ENCODE results near the gene ASIC4. TPM values are rescaled to one million over a fixed set of nuclear protein-coding genes. Genes with fewer than 3 reads are reported as not detected.

The ASIC4 gene
- total RNA-seq, 1 experiment from 2014 or later, result not detected

DNA sequence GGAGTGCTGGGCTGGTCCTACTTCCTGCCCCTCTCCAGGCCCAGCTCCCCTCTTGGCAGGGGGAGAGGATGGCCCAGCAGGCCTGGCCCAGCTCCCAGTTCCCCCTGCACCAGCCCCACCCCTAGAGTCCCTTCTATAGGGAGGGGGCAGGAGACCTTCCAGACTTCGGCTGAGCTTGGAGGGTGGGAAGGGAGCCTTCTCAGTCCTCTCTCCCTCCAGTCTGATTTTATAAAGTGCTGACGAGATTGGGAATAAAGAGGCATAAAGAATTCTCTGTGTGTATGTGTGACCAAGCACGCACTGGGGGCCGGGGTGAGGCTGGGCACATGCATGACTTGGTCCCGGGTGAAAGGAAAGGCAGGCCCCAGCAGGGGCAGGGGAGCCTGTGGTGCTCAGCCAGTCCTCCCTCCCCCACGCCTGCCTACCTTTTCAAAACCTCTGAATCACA, 24.2 kb downstream of the ASIC4 start:
- no peaks in the 10 kb centered on the region for H3K9me3 Mint-ChIP-seq (ENCODE audit: unreplicated experiment)
- TF ChIP-seq, protein P1, sequence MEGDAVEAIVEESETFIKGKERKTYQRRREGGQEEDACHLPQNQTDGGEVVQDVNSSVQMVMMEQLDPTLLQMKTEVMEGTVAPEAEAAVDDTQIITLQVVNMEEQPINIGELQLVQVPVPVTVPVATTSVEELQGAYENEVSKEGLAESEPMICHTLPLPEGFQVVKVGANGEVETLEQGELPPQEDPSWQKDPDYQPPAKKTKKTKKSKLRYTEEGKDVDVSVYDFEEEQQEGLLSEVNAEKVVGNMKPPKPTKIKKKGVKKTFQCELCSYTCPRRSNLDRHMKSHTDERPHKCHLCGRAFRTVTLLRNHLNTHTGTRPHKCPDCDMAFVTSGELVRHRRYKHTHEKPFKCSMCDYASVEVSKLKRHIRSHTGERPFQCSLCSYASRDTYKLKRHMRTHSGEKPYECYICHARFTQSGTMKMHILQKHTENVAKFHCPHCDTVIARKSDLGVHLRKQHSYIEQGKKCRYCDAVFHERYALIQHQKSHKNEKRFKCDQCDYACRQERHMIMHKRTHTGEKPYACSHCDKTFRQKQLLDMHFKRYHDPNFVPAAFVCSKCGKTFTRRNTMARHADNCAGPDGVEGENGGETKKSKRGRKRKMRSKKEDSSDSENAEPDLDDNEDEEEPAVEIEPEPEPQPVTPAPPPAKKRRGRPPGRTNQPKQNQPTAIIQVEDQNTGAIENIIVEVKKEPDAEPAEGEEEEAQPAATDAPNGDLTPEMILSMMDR (IDR thresholded peaks at IDR 0.05; ENCODE audit: unreplicated experiment), result no peak
- DNase-seq (ENCODE audit: unreplicated experiment), result no peak
- intact Hi-C loops (cut with micrococcal nuclease), result no loop called here
- H3K4me3 Mint-ChIP-seq (ENCODE audit: unreplicated experiment), result no peak overlapping the region
- ChIA-PET POLR2A (interaction anchor here (0.6 to 1.2 kb wide), 2 partner anchors 59 to 151 kb away, joined by 3 to 4 read pairs; partner anchors contain the start of gene STK11IP), CTCF (interaction anchor here (1.0 to 4.9 kb wide), 4 partner anchors 8 to 190 kb away, joined by 3 to 39 read pairs (median 6); no protein-coding TSS in a partner anchor)
- H3K4me1 Mint-ChIP-seq (ENCODE audit: insufficient read depth, unreplicated experiment), result peaks cover 6% of the 10 kb centered on the region
- H3K27me3 Mint-ChIP-seq (ENCODE audit: insufficient read depth, unreplicated experiment), result no peaks in the 10 kb centered on the region
- peaks cover 36% of the 10 kb centered on the region for H3K36me3 Mint-ChIP-seq (ENCODE audit: insufficient read depth, unreplicated experiment)
- no TSS peak for BruUV-seq (replicated peaks)
- H3K27ac Mint-ChIP-seq (ENCODE audit: low read depth, unreplicated experiment), result no peak overlapping the region

DNA sequence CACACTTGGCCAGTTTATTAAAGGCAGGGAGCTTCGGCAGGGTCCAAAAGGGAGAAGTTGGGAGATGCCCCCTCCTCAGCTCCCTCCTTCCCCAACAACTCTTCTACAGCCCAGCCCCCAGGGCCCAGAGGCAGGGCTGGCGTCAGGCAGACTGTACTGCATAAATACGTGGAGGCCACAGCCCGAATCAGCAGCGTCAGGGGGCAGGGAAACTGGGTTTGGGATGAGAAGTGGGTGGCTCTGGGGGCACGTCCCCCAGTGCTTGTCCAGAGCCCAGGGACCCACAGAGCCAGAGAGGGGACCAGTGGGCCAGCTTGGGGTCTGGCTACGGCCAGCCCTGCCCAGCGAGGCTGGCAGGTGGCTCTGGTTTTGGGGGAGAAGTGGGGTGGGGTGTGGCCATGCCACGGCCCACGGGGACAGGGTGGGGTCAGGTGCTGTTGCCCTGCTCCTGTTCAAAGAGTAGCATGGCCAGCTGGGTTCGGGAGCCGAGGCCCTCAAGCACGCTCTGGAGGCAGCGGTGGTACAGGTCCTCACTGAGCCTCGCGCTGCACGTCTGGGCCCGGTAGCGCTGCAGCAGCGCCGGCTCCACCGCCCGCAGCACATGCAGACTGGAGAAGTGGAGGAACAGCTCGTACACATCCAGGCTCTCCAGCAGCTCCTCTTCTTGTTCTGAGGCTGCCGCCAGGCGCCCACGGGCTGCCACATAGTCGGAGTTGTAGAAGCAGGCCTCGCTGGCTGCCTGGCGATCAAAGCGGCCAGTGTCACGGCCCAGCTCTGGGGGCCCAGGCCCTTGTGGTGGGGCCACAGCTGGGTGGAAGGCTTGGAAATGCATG, 24.9 kb downstream of the ASIC4 start:
- intact Hi-C loops (cut with micrococcal nuclease), result no loop called here
- Mint-ChIP-seq H3K36me3 (ENCODE audit: insufficient read depth, unreplicated experiment) (peaks cover 36% of the 10 kb centered on the region), H3K4me1 (ENCODE audit: insufficient read depth, unreplicated experiment) (peaks cover 6% of the 10 kb centered on the region), H3K27me3 (ENCODE audit: insufficient read depth, unreplicated experiment) (no peaks in the 10 kb centered on the region), H3K9me3 (ENCODE audit: unreplicated experiment) (no peaks in the 10 kb centered on the region), H3K27ac (ENCODE audit: low read depth, unreplicated experiment) (no peak overlapping the region), H3K4me3 (ENCODE audit: unreplicated experiment) (no peak overlapping the region)
- ChIA-PET POLR2A (interaction anchor here (0.6 to 2.7 kb wide), 5 partner anchors 12 to 150 kb away, joined by 3 to 14 read pairs (median 4); partner anchors contain the start of gene STK11IP), CTCF (interaction anchor here (1.0 to 4.9 kb wide), 6 partner anchors 8 to 190 kb away, joined by 3 to 50 read pairs (median 10); no protein-coding TSS in a partner anchor)
- no peak for DNase-seq (ENCODE audit: unreplicated experiment)
- TF ChIP-seq, protein P1 (IDR thresholded peaks at IDR 0.05; ENCODE audit: unreplicated experiment), result no peak
- BruUV-seq (replicated peaks), result no TSS peak

DNA sequence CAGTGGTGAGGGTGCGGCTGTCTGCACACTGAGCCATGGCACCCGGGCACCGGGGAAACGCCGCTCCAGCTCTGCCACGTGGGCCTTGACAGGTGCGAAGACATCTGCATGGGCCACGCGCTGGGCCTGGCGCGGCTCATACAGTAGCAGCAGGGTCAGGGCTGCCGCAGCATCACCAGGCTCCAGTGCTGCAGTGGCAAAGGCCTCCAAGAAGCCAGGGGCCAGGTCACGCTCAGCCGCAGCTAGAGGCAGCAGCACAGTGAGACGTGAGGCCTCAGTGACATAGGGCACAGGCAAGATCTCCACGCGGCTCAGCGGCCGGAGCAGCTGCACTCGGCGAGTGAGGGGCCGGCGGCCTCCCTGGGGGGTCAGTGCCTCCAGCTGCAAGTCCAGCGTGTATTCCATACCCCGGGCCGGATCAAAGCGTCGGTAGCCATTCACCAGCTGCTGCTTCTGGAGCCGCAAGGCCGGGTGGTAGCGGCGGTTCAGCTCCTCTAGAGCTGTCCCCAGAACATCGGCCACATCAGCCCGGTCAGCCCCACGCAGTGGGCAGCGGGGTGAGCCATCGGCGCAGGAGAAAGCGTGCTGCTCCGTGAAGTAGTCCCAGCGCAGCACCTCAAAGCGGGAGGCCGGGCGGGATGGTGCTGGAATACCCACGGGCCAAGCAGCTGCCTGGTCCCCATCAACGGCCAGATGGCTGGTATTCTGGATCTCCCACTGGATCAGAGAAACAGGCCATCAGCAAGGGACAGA, 25.8 kb downstream of the ASIC4 start:
- Mint-ChIP-seq H3K9me3 (ENCODE audit: unreplicated experiment) (no peaks in the 10 kb centered on the region), H3K27me3 (ENCODE audit: insufficient read depth, unreplicated experiment) (no peaks in the 10 kb centered on the region), H3K36me3 (ENCODE audit: insufficient read depth, unreplicated experiment) (peaks cover 36% of the 10 kb centered on the region), H3K4me3 (ENCODE audit: unreplicated experiment) (no peak overlapping the region), H3K27ac (ENCODE audit: low read depth, unreplicated experiment) (no peak overlapping the region), H3K4me1 (ENCODE audit: insufficient read depth, unreplicated experiment) (peaks cover 12% of the 10 kb centered on the region)
- TF ChIP-seq, protein P1 (IDR thresholded peaks at IDR 0.05; ENCODE audit: unreplicated experiment), result no peak
- DNase-seq (ENCODE audit: unreplicated experiment), result no peak
- no TSS peak for BruUV-seq (replicated peaks)
- intact Hi-C loops (cut with micrococcal nuclease), result no loop called here
- CTCF ChIA-PET, result interaction anchor here (0.6 to 4.9 kb wide), 20 partner anchors 9 to 198 kb away, joined by 3 to 50 read pairs (median 8); partner anchors contain the start of genes OBSL1 and STK11IP
- POLR2A ChIA-PET, result interaction anchor here (0.7 to 2.7 kb wide), 3 partner anchors 11 to 149 kb away, joined by 3 to 14 read pairs (median 4); partner anchors contain the start of gene STK11IP
